NCI-H2196 (cell line): Measurements from ENCODE around the gene CPPED1.
A peak's percentile ranks its signal among the peaks of the same experiment; 100 is the strongest.
"Not testable (repeated sequence)": the region's sequence is repeated elsewhere in the genome, so short reads cannot be mapped to it uniquely, and the experiment has no call there.

ENCODE experiments used
- DNase-seq: peaks from one replicate; lab custom pipeline; 2025; ENCODE audit not compliant: unreplicated experiment; lab: John Stamatoyannopoulos, UW

Gene CPPED1, protein sequence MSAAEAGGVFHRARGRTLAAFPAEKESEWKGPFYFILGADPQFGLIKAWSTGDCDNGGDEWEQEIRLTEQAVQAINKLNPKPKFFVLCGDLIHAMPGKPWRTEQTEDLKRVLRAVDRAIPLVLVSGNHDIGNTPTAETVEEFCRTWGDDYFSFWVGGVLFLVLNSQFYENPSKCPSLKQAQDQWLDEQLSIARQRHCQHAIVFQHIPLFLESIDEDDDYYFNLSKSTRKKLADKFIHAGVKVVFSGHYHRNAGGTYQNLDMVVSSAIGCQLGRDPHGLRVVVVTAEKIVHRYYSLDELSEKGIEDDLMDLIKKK

DNA sequence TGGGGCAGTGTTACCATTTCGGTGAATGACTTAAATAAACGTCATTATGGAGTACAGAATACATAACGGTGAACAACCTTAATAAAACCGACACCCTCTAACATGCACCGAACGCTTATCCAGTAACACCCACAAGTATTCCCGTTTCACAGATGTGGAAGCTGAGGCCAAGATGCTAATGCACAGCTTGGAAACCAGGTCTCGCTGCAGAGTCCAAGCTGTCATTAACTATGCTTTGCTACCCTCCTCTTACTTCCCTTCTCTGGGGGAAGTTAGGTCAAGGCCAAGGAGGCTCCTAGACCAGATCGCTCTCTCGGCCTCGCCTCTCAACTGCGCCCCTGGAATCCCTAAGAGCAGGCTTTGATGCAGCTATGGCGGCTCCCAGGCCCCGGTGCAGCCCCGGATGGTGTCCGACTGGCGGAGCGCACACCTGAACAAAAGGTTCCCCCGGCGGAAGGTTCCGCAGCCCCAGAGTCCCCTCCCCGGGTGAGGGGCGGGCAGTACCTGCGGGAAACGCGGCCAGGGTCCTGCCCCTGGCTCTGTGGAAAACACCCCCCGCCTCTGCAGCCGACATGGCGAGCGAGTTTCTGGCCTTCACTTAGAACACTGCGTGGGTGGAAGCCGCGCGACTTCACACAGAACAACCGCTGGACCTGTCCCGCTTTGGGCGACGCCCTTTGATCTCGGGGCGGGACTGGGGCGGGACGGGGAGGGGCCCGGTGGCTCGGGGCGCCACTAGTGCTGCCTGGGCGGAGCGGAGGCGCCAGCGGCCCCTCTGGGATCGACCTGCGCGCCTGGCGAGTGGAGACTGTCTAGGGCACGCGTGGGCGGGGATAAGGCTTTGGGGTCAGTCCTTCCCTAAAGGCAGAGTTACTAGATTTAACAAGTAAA lies at the start of gene CPPED1:
TSS of gene CPPED1 (minus strand) at position 685 of the 891 bp plus-strand sequence. CDS start at position 574, 111 bp downstream.
- DNase-seq: peak; percentile 92

DNA sequence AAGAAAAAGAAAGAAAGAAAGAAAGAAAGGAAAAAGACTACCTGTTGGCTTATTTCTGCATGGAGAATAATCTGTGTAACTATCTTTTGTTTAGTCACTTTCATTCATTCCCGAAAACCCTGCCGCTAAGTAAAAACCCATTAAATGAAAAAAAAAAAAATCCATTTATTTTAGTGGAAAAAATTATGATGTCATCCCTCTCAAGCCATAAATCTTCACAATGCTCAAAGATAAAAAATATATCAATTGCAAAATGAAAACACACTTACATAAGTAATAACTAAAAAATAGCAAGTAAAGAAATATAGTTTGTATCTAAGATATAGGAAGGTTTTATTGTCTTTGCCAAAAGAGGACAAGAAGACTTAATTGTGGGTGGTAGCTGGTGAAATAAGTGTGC lies 46.5 kb upstream of the CPPED1 start:
- DNase-seq: no peak

DNA sequence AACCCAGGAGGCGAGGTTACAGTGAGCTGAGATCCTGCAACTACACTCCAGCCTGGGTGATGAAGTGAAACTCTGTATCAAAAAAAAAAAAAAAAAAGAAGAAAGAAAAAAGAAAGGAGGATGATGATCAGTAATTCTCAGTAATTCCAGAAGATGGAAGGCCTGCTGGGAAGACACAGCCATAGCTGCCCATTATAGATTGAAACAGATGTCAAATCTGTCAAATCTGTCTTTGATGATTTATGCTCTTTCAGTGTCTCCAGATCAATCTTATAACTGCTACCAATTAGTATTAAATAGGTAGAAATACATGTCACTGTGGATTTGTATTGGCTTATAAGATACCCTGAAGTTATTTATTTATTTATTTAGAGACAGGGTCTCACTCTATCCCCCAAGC lies 42.9 kb upstream of the CPPED1 start:
- no peak for DNase-seq

DNA sequence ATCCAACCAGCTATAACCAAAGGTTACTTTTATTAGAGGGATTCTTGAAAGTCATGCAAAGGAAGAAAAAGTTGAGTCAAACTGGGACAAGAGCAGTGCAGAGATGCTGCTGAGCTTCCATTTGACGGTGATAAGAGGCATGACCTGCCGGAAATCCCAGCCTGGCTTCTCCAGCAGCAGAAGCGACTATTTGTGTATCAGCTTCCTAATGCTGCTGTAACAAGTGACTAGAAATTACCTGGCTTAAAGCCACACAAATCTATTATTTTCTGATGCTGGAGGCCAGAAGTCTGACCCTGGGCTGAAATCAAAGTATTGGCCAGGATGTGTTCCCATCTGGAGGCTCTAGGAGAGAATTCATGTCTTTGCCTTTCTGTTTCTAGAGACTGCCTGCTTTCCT lies 41.6 kb upstream of the CPPED1 start:
- no peak for DNase-seq

DNA sequence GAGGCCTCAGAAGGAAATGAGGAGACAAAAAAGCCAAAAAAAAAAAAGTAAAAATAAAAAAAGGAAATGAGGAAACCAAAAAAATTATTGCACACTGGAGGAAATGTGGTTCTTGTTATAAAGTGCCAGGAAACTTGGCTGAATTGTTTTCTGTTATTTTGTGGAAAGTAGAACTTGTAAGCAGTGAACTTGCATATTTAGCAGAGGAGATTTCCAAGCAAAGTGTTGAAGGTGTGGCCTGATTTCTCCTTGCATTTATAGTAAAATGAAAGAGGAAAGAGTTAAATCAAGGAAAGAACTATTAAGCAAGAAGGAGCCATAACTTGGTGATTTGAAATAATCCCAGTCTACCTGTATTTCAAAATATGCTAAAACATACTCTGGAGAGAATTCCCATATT lies 34.1 kb upstream of the CPPED1 start:
- no peak for DNase-seq

DNA sequence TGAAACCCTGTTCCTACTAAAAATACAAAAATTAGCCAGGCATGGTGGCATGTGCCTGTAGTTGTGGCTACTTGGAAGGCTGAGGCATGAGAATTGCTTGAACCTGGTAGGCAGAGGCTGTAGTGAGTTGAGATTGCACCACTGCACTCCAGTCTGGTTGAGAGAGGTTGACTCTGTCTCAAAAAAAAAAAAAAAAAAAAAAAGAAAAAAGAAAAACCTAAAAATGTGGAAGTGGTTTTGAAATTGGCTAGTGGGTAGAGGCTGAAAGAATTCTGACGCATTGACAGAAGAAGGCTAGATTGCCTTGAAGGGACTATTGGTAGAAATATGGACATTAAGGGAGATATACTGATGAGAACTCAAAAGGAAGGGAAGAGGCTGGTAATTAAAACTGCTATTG lies 33.6 kb upstream of the CPPED1 start:
- no peak for DNase-seq

DNA sequence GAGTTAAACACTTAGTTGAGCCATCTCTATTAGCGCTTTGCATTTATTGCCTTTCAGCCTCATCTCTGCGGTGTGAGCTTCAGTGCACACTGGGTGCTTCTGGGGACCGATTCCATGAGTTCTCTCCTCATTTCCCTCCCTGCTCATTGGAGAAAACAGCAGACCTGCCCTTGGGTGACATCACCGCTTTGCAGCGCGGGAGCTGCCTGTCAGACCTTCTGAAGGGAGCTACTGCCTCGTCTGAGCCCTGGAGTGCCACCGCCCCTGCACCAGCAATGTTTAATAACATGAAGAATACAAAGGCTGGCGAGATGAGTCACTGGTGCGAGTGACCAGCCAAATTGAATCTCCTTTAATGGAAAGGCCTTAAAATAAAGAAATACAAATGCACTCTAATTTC lies 30.2 kb upstream of the CPPED1 start:
- peak; percentile 83 for DNase-seq

DNA sequence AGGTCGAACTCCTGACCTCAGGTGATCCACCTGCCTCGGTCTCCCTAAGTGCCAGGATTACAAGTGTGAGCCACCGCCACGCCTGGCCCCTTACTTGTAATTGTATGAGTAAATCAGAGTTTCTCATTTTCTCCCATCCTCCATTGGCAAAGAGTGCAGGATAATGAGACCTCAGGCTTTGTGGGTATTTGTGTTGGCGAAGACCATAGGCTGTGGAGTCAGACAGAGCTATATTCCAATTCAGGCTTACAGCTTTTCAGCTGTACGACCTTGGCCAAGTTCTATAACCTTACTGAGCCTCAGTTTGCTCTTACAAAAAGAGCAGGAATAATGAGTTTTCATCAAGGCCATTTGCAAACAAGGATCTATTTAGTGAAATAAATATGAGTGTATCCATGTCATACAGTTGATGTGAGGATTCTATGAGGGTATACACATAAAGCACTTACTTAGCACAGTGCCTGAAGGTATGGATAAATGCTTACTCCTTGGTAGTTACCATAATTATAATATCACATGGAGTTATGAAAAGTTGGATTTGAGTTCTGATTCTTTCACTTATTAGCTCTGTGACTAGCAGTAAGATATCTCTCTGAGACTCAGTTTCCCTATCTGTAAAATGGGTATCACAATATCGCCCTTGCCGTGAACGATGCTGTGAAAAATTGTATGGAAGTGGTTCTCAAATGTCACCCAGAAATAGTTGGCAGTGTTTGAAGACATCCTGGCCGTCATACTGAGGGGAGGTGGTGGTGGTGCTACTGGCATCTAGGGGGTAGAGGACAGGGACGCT lies 25.6 kb upstream of the CPPED1 start:
- DNase-seq: no peak

DNA sequence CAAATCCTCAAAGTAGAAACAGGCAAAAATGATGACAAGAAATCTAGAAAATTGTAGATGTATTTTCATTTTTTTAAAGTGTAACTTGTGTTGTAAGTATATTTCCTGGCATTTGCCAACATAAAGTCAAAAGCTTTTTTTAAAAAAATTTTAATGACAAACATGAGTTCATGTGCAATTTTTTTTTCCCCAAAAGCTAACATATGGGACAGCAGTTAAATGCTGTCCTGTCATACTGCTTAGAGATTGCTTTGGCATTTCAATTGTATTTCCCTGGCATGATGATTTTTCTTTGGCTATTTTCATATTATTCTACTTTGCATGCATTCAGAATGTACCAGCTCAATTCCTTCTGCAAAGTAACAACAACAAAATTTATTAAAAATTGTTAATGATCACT lies 24.5 kb upstream of the CPPED1 start:
- DNase-seq: no peak

DNA sequence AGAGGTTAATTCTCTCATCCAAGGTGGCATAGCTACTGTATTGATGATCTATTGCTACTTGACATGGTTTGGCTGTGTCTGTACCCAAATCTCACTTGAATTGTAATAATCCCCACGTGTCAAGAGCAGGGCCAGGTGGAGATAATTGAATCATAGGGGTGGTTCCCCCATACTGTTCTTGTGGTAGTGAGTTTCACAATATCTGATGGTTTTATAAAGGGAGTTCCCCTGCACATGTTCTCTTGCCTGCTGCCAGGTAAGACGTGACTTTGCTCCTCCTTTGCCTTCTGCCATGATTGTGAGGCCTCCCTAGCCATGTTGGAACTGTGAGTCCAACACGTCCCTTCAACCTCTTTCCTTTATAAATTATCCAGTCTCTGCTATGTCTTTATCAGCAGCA lies 22.9 kb upstream of the CPPED1 start:
- no peak for DNase-seq

DNA sequence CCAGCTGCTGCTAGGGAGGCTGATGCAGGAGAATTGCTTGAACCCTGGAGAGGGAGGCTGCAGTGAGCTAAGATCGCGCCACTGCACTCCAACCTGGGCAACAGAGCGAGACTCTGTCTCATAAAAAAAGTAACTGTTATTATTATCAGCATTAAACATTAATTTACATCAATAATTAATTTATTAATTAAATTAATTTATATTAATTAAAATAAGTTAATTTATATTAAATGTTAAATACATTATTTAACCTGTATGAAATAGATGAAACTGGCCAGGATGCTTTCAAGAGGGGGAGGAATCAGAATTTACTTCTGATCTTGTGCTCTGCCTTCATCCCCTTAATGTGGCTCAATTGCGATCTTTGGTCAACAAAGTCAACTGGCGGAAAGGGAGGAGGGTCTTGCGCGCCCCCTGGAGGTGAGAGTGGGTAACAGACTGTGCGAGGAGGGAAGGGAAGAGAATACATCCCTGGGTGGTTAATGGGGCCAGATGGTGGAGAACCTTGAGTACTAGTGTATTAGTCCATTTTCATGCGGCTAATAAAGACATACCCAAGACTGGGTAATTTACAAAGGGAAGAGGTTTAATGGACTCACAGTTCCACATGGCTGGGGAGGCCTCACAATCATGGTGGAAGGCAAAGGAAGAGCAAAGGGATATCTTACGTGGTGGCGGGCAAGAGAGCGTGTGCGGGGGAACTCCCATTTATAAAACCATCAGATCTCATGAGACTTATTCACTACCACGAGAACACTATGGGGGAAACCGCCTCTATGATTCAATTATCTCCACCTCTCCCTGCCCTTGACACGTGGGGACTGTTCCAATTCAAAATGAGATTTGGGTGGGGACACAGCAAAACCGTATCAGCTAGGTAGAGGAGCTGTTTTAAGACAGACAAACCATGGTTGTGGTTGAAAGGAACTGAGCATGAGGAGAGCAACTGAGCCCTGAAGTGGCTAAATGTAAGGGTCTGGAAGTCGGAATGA lies 15.7 kb upstream of the CPPED1 start:
- DNase-seq: no peak

DNA sequence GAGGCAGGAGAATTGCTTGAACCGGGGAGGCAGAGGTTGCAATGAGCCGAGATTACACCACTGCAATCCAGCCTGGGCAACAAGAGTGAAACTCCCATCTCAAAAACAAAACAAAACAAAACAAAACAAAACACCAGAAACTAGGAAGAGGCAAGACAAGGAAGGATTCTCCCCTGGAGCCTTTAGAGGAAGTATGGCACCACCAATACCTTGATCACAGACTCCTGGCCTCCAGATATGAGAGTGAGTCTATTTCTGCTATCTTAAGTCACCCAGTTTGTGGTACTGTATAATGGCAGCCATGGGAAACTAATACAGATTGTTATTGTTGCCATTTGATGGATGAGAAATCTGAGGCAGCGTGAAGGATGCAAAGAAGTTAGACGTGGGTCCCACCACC lies 14.6 kb upstream of the CPPED1 start:
- DNase-seq: no peak

DNA sequence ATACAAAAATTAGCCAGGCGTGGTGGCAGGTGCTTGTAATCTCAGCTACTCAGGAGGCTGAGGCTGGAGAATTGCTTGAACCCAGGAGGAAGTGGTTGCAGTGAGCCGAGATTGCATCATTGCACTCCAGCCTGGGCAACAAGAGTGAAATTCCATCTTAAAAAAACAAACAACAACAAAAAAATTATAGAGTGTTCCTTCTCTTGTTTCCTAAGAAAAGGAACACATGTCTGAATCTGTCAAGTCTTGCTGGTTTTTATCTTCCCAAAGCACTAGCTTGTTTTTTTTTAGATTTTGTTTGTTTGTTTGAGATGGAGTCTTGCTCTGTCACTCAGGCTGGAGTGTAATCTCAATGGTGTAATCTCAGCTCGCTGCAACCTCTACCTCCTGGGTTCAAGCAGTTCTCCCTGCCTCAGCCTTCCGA lies 13.1 kb upstream of the CPPED1 start:
- DNase-seq: peak; percentile 50

DNA sequence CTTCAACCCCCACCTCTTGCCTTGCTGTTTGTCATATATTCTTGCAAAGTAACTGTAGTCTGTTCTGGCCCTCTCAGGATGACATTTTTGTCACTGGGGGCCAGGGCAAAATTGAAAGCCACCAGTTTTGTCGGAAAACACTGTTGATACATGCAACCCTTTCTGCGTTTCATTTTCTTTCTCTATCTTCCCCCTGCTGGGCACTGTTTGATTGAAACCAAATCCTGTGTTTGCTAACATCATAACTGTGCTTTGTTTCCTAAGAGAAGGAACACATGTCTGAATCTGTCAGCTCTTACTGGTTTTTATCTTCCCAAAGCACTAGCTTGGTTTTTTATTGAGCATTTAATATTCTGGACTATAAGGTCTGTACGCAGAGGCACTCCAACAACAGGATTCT lies 11.7 kb upstream of the CPPED1 start:
- DNase-seq: peak; percentile 13

DNA sequence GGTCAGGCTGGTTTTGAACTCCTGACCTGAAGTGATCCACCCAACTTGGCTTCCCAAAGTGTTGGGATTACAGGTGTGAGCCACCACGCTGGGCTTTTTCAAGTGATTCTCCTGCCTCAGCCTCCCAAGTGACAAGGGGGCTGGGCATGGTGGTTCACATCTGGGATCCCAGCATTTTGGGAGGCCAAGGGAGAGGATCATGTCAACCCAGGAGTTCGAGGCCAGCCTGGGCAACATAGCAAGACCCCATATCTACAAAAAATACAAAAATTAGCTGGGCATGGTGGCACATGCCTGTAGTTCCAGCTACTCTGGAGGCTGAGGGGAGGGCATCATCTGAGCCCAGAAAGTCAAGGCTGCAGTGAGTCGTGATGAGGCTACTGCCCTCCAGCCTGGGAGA lies 10.0 kb upstream of the CPPED1 start:
- not testable (repeated sequence) for DNase-seq

DNA sequence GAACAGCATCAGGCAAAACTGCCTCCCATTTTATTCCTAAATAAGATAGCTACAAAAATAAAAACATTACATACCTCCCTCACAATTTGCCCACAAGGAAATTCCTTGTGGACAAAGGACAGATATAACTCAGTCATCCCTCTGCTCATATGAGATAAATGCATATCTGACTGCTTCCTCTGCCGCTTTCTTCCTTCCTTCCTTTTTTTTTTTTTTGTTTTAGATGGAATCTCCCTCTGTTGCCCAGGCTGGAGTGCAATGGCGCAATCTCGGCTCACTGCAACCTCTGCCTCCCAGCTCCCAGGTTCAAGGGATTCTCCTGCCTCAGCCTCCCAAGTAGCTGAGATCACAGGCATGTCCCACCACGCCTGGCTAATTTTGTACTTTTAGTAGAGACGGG lies 9.6 kb upstream of the CPPED1 start:
- DNase-seq: not testable (repeated sequence)

DNA sequence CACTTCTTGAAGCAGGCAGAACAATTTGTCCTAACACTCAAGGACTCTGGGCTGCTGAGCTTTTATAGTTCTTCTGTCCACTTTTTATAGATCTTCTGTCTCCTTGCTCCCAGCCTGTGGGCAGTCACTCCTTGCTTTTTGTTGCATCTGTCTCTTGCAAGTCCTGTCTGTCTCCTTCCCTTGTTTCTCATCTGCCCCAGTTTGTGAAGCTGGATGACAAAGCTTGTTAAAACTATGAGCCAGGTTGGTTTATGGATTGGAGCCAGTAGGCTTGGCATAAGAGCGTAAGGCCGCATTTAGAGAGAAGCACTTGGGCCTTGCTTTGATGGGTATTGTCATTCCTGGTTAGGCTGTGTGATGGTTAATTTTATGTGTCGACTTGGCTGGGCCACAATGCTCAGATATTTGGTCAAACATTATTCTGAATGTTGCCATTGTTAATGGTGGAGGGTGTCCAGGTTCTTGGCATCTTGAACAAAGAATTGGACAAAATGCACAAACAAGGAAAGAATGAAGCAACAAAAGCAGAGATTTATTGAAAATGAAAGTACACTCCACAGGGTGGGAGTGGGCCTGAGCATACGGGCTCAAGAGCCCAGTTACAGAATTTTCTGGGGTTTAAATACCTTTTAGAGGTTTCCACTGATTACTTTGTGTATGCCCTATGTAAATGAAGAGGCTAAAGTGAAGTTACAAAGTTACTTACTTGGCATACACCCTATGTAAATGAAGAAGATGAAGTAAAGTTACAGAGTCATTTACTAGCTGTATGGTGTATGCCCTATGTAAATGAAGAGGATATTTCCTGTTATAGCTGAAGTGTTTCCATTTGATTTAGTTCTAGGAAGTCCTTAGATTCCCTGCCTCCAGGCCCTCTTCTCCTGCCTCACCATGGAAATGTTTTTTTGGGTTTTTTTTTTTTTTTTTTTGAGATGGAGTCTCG lies 8.0 kb upstream of the CPPED1 start:
- no peak for DNase-seq

DNA sequence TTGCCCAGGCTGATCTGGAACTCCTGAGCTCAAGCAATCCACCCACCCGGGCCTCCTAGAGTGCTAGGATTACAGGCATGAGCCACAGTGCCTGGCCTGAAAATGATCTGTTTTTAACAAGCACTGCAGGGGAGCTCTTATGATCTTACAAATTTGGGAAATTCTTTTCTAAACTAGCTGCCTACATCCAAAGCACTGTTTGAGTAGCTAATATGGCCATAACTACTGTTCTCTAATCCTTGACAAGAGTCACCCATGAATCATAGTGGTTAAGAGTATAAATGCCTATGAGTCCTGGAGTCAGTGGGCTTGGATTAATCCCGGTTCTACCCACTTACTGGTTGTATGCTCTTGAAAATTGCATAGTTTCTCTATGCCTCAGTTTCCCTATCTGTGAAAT lies 1.4 kb upstream of the CPPED1 start:
- DNase-seq: no peak

DNA sequence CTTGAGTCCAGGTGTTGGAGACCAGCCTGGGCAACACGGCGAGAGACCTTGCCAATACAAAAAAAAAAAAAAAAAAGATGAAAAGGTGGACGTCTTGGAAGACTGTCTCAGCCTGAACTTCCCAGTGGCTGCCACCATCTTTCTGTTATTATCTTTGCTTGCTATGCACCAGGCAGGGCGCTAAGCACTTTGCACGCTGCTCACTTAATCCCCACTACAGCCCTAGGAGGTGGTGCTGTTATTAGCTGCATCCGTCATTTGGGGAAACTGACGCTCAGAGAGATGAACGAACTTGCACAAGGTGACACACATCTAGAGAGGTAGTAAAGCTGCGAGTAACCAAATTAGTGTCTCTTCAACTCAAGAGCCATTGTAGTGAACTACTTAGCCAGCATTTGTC lies 708 bp upstream of the CPPED1 start:
- DNase-seq: no peak
